T-helper 1 cell treated with Interleukin-12 subunit alpha and Interleukin-12 subunit beta and Interleukin-4 antibody, amounts not matched to agents 30 ng/mL and 1 ng/mL, for 36 hours (primary cell): Measurements from ENCODE around the gene C2orf68. TPM values are rescaled to one million over a fixed set of nuclear protein-coding genes. Genes with fewer than 3 reads are reported as not detected.
"Not testable (repeated sequence)": the region's sequence is repeated elsewhere in the genome, so short reads cannot be mapped to it uniquely, and the experiment has no call there.

Experiments
- intact Hi-C: fragments of 100-400 bp; cut with micrococcal nuclease; formaldehyde crosslinking; loops from one replicate; pipeline ENCODE4 v1.15.1; 2024
- total RNA-seq: library from RNA; stranded (reverse); gene quantifications from 2 replicates; pipeline ENCODE4 v1.2.3, GENCODE V29; 2022

The C2orf68 gene
- total RNA-seq, 1 donor from 2014 or later = 45.2 TPM

- intact Hi-C loops = loop anchor here (1.0 kb wide), 3 partner anchors 8 to 24 kb away; partner anchors contain the start of genes GGCX, RNF181 and VAMP8
Observed at GRCh38 chr2:85584857-85585780, 26.7 kb downstream of the C2orf68 start.

GRCh38 chr2:85584354-85584856 lies 27.5 kb downstream of the C2orf68 start, which contains the start of gene VAMP5:
Gene VAMP5, plus strand, starts transcription at chr2:85584431. Its CDS starts 60 bp downstream, at chr2:85584491.
- intact Hi-C loops = loop anchor here (1.0 kb wide), 1 partner anchor 23 kb away; the partner anchor contains the start of gene GGCX

- intact Hi-C loops = loop anchor here (1.0 kb wide), 1 partner anchor 23 kb away; the partner anchor contains the start of gene GGCX
Observed at GRCh38 chr2:85583667-85584353, 28.1 kb downstream of the C2orf68 start.

GRCh38 chr2:85582492-85582891 lies 29.4 kb downstream of the C2orf68 start:
- intact Hi-C loops = no loop called here

- intact Hi-C loops = no loop called here
Observed at GRCh38 chr2:85580206-85580605, 31.7 kb downstream of the C2orf68 start.

GRCh38 chr2:85579266-85579935 lies 32.5 kb downstream of the C2orf68 start:
- intact Hi-C loops = no loop called here

GRCh38 chr2:85578243-85579180 lies 33.4 kb downstream of the C2orf68 start:
- intact Hi-C loops = loop anchor here (1.0 kb wide), 2 partner anchors 17 to 38 kb away; partner anchors contain the start of gene RNF181

- intact Hi-C loops = loop anchor here (1.0 kb wide), 4 partner anchors 8 to 37 kb away; partner anchors contain the start of genes GGCX and RNF181
Observed at GRCh38 chr2:85577386-85578242, 34.3 kb downstream of the C2orf68 start, which contains the start of gene VAMP8. Gene VAMP8, plus strand, starts transcription at chr2:85577586. Its CDS starts 61 bp downstream, at chr2:85577647.

- intact Hi-C loops = loop anchor here (1.0 kb wide), 2 partner anchors 8 to 16 kb away; partner anchors contain the start of gene GGCX
Observed at GRCh38 chr2:85577063-85577385, 34.8 kb downstream of the C2orf68 start.

GRCh38 chr2:85575739-85576138 lies 36.1 kb downstream of the C2orf68 start:
- intact Hi-C loops = no loop called here

GRCh38 chr2:85566265-85566664 lies 45.6 kb downstream of the C2orf68 start:
- intact Hi-C loops = no loop called here

- intact Hi-C loops = no loop called here
Observed at GRCh38 chr2:85564144-85564563, 47.7 kb downstream of the C2orf68 start.

- intact Hi-C loops = loop anchor here (1.0 kb wide), 11 partner anchors 9 to 545 kb away; partner anchors contain the start of genes ELMOD3, MAT2A, PTCD3 and RETSAT
Observed at GRCh38 chr2:85561280-85562212, 50.3 kb downstream of the C2orf68 start, which contains the start of gene GGCX. Gene GGCX, minus strand, starts transcription at chr2:85561493. Its CDS starts 65 bp downstream, at chr2:85561428.

- intact Hi-C loops = loop anchor here (1.0 kb wide), 11 partner anchors 9 to 545 kb away; partner anchors contain the start of genes ELMOD3, MAT2A, PTCD3 and RETSAT
Observed at GRCh38 chr2:85560812-85561279, 51.0 kb downstream of the C2orf68 start.

GRCh38 chr2:85560403-85560726 lies 51.5 kb downstream of the C2orf68 start:
- intact Hi-C loops = not testable (repeated sequence)

- intact Hi-C loops = no loop called here
Observed at GRCh38 chr2:85558160-85558559, 53.7 kb downstream of the C2orf68 start.

- intact Hi-C loops = no loop called here
Observed at GRCh38 chr2:85557130-85557529, 54.7 kb downstream of the C2orf68 start.
